GM19043 (cell line): ENCODE measurements around the gene FAM90A1.
"Not testable (repeated sequence)": the region's sequence is repeated elsewhere in the genome, so short reads cannot be mapped to it uniquely, and the experiment has no call there.

Source experiments
- ATAC-seq: cut with Tn5 transposase; IDR thresholded peaks from one replicate; pipeline ENCODE4 v1.9.1; 2021; ENCODE audit warnings: low read depth; ENCODE audit not compliant: unreplicated experiment

The FAM90A1 gene

DNA sequence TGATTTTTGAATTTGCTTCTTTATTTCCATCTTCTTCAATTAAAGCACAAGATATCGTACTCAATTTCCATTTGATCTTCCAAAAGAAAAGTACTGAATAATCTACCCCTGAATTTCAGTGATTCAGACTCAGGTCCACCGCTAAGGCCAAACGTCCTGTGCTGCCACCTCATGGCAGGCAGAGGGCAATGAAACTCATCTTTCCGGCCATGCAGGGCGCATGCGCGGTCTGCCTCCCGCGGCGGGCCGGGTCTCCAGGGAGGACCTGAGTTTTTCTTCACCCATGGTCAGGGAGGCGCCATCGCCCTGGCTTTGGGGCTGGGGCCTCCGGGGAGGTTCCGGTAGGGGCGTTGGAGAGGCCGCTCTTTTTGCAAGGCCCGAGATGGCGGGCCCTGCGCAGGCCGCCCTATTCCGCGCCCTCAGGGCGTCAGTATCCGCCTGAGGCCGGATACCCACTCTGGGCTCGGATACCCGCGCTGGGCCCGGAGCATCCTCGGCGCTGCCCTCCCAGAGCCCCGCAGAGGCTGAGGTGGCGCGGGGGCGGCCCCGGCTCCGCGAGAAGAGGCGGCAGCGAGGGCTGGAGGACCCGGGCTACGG is 47.3 kb downstream of the FAM90A1 start:
- ATAC-seq: not testable (repeated sequence)

GRCh38 chr12:8172911-8173310 is 54.5 kb downstream of the FAM90A1 start:
- not testable (repeated sequence) for ATAC-seq
